ENCODE measurements around the gene SWAP70. TPM values are rescaled to one million over a fixed set of nuclear protein-coding genes. Genes with fewer than 3 reads are reported as not detected.

SWAP70 gene
- total RNA-seq, 1 donor from 2014 or later = 19.1 TPM

DNA sequence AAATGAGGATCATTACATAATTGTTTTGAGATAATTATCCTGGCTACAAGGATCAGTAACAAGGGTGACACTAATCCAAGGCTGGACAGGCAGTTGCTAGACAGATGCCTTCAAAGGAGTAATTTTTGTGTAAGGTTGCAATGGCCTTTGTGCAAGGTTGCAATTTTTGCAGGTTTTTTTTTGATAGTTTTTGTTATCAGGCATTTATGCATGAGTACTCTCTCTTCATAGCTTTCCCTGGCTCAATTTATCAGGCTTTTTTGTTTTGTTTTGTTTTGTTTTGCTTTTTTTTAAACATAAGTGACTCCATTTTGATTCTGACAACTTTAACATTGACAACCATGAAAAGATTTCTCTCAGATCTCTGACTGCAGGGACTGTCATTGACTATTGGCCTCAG lies 110.2 kb downstream of the SWAP70 start:
- Mint-ChIP-seq H3K27ac (no peak overlapping the region), H3K36me3 (ENCODE audit: insufficient read depth) (peaks cover 8% of the 10 kb centered on the region), H3K9me3 (ENCODE audit: low read depth) (no peaks in the 10 kb centered on the region), H3K4me3 (ENCODE audit: low read depth) (no peak overlapping the region), H3K4me1 (ENCODE audit: low read depth) (peaks cover 14% of the 10 kb centered on the region), H3K27me3 (no peaks in the 10 kb centered on the region)
- TF ChIP-seq, protein P1, sequence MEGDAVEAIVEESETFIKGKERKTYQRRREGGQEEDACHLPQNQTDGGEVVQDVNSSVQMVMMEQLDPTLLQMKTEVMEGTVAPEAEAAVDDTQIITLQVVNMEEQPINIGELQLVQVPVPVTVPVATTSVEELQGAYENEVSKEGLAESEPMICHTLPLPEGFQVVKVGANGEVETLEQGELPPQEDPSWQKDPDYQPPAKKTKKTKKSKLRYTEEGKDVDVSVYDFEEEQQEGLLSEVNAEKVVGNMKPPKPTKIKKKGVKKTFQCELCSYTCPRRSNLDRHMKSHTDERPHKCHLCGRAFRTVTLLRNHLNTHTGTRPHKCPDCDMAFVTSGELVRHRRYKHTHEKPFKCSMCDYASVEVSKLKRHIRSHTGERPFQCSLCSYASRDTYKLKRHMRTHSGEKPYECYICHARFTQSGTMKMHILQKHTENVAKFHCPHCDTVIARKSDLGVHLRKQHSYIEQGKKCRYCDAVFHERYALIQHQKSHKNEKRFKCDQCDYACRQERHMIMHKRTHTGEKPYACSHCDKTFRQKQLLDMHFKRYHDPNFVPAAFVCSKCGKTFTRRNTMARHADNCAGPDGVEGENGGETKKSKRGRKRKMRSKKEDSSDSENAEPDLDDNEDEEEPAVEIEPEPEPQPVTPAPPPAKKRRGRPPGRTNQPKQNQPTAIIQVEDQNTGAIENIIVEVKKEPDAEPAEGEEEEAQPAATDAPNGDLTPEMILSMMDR (IDR thresholded peaks at IDR 0.05; ENCODE audit: unreplicated experiment) = no peak
- no peak for DNase-seq (ENCODE audit: low spot score, unreplicated experiment)

- Mint-ChIP-seq H3K4me3 (ENCODE audit: low read depth) (no peak overlapping the region), H3K9me3 (ENCODE audit: low read depth) (no peaks in the 10 kb centered on the region), H3K27ac (no peak overlapping the region), H3K27me3 (no peaks in the 10 kb centered on the region), H3K36me3 (ENCODE audit: insufficient read depth) (peaks cover 8% of the 10 kb centered on the region), H3K4me1 (ENCODE audit: low read depth) (peaks cover 14% of the 10 kb centered on the region)
- TF ChIP-seq, protein P1 (IDR thresholded peaks at IDR 0.05; ENCODE audit: unreplicated experiment) = no peak
- DNase-seq (ENCODE audit: low spot score, unreplicated experiment) = no peak
Observed at GRCh38 chr11:9774591-9775397, 110.9 kb downstream of the SWAP70 start.

DNA sequence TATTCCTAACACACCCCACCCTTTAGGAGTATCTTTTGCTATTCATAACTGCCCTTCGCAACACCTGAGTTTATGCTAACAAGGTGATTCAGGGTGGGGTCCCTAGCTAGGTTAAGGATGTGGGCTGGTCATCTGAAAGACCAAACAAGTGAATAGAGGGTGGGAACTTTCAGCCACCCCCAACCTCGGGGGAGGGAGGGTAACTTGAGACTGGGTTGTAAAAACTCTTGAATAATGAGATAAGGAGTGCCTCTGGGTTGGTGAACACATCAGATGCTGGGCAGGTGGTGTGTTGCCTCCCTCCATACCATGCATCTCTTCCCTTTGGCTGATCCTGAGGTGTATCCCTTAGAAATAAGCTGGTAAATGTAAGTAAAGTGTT lies 111.5 kb downstream of the SWAP70 start:
- no peak overlapping the region for H3K27ac Mint-ChIP-seq
- no peak overlapping the region for H3K4me3 Mint-ChIP-seq (ENCODE audit: low read depth)
- no peaks in the 10 kb centered on the region for H3K9me3 Mint-ChIP-seq (ENCODE audit: low read depth)
- H3K27me3 Mint-ChIP-seq = no peaks in the 10 kb centered on the region
- no peak for DNase-seq (ENCODE audit: low spot score, unreplicated experiment)
- TF ChIP-seq, protein P1 (IDR thresholded peaks at IDR 0.05; ENCODE audit: unreplicated experiment) = no peak
- H3K4me1 Mint-ChIP-seq (ENCODE audit: low read depth) = peaks cover 14% of the 10 kb centered on the region
- peaks cover 10% of the 10 kb centered on the region for H3K36me3 Mint-ChIP-seq (ENCODE audit: insufficient read depth)

DNA sequence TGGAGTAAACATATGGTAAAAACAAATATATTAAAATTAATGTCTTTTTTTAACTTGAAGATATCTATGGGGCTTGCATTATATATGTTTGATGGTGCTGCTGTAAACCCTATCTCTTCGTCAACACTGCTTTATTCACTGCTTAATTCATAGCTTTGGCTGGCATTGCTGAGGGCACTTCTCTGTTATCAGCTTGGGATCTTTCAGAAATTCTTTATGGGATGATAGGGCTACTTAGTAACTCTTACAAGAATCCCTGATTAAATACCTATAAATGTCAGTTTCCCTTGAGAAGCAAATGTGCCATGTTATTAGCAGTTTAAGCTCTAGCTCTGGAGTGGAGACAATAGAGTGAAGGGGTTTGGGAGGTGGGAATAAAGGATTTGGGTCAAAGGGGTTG lies 112.3 kb downstream of the SWAP70 start:
- Mint-ChIP-seq H3K4me3 (ENCODE audit: low read depth) (no peak overlapping the region), H3K36me3 (ENCODE audit: insufficient read depth) (peaks cover 12% of the 10 kb centered on the region), H3K27me3 (no peaks in the 10 kb centered on the region), H3K9me3 (ENCODE audit: low read depth) (no peaks in the 10 kb centered on the region), H3K27ac (no peak overlapping the region), H3K4me1 (ENCODE audit: low read depth) (peaks cover 14% of the 10 kb centered on the region)
- TF ChIP-seq, protein P1 (IDR thresholded peaks at IDR 0.05; ENCODE audit: unreplicated experiment) = no peak
- DNase-seq (ENCODE audit: low spot score, unreplicated experiment) = no peak

GRCh38 chr11:9777066-9777465 lies 113.2 kb downstream of the SWAP70 start:
- TF ChIP-seq, protein P1 (IDR thresholded peaks at IDR 0.05; ENCODE audit: unreplicated experiment) = no peak
- Mint-ChIP-seq H3K9me3 (ENCODE audit: low read depth) (no peaks in the 10 kb centered on the region), H3K27me3 (no peaks in the 10 kb centered on the region), H3K4me1 (ENCODE audit: low read depth) (peaks cover 14% of the 10 kb centered on the region), H3K27ac (no peak overlapping the region), H3K36me3 (ENCODE audit: insufficient read depth) (peaks cover 13% of the 10 kb centered on the region), H3K4me3 (ENCODE audit: low read depth) (no peak overlapping the region)
- DNase-seq (ENCODE audit: low spot score, unreplicated experiment) = no peak
